A549 (cell line): ENCODE results near the gene DRGX. TPM values are rescaled to one million over a fixed set of nuclear protein-coding genes. Genes with fewer than 3 reads are reported as not detected.

Experiments used
- ATAC-seq, 2 experiments: fragments of 200-7000 bp in 1 of 2; fragments of >200 bp in 1 of 2; cut with Nextera tagmentation in 1 of 2; cut with Tn5 transposase in 1 of 2; 3 replicates each; pipeline versions ENCODE4 v1.8.0 to v1.9.1; 2018 to 2020; ENCODE audit warnings: mild to moderate bottlenecking in 1 of 2, moderate library complexity in 1 of 2
- CTCF ChIA-PET: fragments of 300-600 bp; sonication (Branson Sonifier 250); formaldehyde crosslinking; extraction: SDS; loops from one replicate; lab custom pipeline; 2021; ENCODE audit warnings: antibody characterized with exemption, inconsistent platforms; lab: Yijun Ruan, JAX
- POLR2A ChIA-PET: fragments of 350-600 bp; formaldehyde crosslinking; extraction: SDS; loops from one replicate; lab custom pipeline; 2021; ENCODE audit warnings: antibody characterized with exemption, inconsistent platforms; lab: Yijun Ruan, JAX
- DNase-seq, 2 experiments: peaks; one replicate each; pipeline versions ENCODE4 v3.0.0 to v3.0.0-alpha.2; 2011 to 2016; ENCODE audit warnings: low read depth in 1 of 2, low spot score in 1 of 2
- FAIRE-seq: peaks from 2 replicates; lab custom pipeline; 2011; peaks lifted over from hg19 to GRCh38; lab: Jason Lieb, UNC
- H3K27ac ChIP-seq, 2 experiments: fragments of >200 bp; sonication (Bioruptor Twin); formaldehyde crosslinking; 3 replicates each; pipeline ENCODE4 v1.5.1; 2016 to 2017
- H3K4me1 ChIP-seq: fragments of >200 bp; sonication (Bioruptor Twin); formaldehyde crosslinking; 3 replicates; pipeline ENCODE4 v1.6.1; 2016
- H3K4me2 ChIP-seq: fragments of >200 bp; sonication (Bioruptor Twin); formaldehyde crosslinking; 3 replicates; pipeline ENCODE4 v1.6.1; 2016
- H3K4me3 ChIP-seq: fragments of >200 bp; sonication (Bioruptor Twin); formaldehyde crosslinking; 3 replicates; pipeline ENCODE4 v1.5.1; 2016
- H3K9me3 ChIP-seq: fragments of >200 bp; sonication (Bioruptor Twin); formaldehyde crosslinking; 3 replicates; pipeline ENCODE4 v1.6.1; 2016
- BHLHE40 ChIP-seq: IDR thresholded peaks from 2 replicates; pipeline ENCODE4 v1.6.1; 2012; ENCODE audit warnings: low read depth, low read length, inconsistent platforms
- CBX2 ChIP-seq: fragments of 200-600 bp; sonication (generic); IDR thresholded peaks from 2 replicates; pipeline ENCODE4 v1.6.1; 2016; ENCODE audit warnings: low read depth, mild to moderate bottlenecking, borderline replicate concordance
- EP300 ChIP-seq, 2 experiments: fragments of >200 bp; sonication (Bioruptor Twin); formaldehyde crosslinking; IDR thresholded peaks; 2 replicates in 1 of 2; 3 replicates in 1 of 2; pipeline ENCODE4 v1.6.1; 2016 to 2017
- JUN ChIP-seq, 2 experiments: fragments of >200 bp; sonication (Bioruptor Twin); formaldehyde crosslinking; IDR thresholded peaks; 2 replicates in 1 of 2; 3 replicates in 1 of 2; pipeline ENCODE4 v1.6.1; 2016 to 2017
- JUNB ChIP-seq: fragments of >200 bp; sonication (Bioruptor Twin); formaldehyde crosslinking; IDR thresholded peaks from 2 replicates; pipeline ENCODE4 v1.6.1; 2016
- KDM1A ChIP-seq: fragments of 200-600 bp; sonication (generic); IDR thresholded peaks from 2 replicates; pipeline ENCODE4 v1.6.1; 2016; ENCODE audit warnings: low read depth, mild to moderate bottlenecking
- NR3C1 ChIP-seq: fragments of >200 bp; sonication (Bioruptor Twin); formaldehyde crosslinking; IDR thresholded peaks from 3 replicates; pipeline ENCODE4 v1.6.1; 2017
- RAD21 ChIP-seq, 2 experiments: fragments of >200 bp in 1 of 2; sonication (Bioruptor Twin) in 1 of 2; formaldehyde crosslinking in 1 of 2; IDR thresholded peaks in 1 of 2; conservative IDR thresholded peaks in 1 of 2; 2 replicates in 1 of 2; 3 replicates in 1 of 2; pipeline ENCODE4 v1.6.1; 2012 to 2018; ENCODE audit warnings: inconsistent platforms in 1 of 2
- RNF2 ChIP-seq: fragments of 200-600 bp; sonication (generic); IDR thresholded peaks from 2 replicates; pipeline ENCODE4 v1.6.1; 2016; ENCODE audit warnings: low read depth, mild to moderate bottlenecking, antibody characterized with exemption, moderate library complexity, borderline replicate concordance
- SMC3 ChIP-seq: fragments of >200 bp; sonication (Bioruptor Twin); formaldehyde crosslinking; IDR thresholded peaks from 3 replicates; pipeline ENCODE4 v1.6.1; 2018; ENCODE audit warnings: inconsistent platforms
- TFCP2L1 ChIP-seq: fragments of 250-450 bp; sonication (Bioruptor Pico); IDR thresholded peaks from 2 replicates; pipeline ENCODE4 v1.5.0; 2021; ENCODE audit warnings: mild to moderate bottlenecking
- ZC3H11A ChIP-seq: fragments of 450-650 bp; IDR thresholded peaks from 2 replicates; pipeline ENCODE4 v1.6.1; 2014; ENCODE audit warnings: antibody characterized with exemption, mild to moderate bottlenecking
- ZFP36 ChIP-seq: fragments of 450-650 bp; IDR thresholded peaks from 2 replicates; pipeline ENCODE4 v1.6.1; 2014; ENCODE audit warnings: borderline replicate concordance; ENCODE audit not compliant: partially characterized antibody
- WGBS: methylation state at CpG from one replicate; pipeline ENCODE4 v1.1.6; 2017; ENCODE audit errors: missing lambda C conversion rate; 5-methylcytosine and 5-hydroxymethylcytosine counted together
- polyA plus RNA-seq, 4 experiments: library from polyadenylated mRNA; depleted of rRNA in 3 of 4; stranded (reverse); fragments of >200 nt; fragmentation: RNase III in 1 of 4; extraction: RNeasy Plus Mini Kit Qiagen cat#74134 plus additional on column Dnase treatment in 1 of 4; gene quantifications; 2 replicates in 3 of 4; 3 replicates in 1 of 4; pipeline ENCODE4 v1.2.3, GENCODE V29; 2011 to 2017
- TF ChIP-seq, protein P1 (sequence below): fragments of 250-450 bp; sonication (Bioruptor Pico); IDR thresholded peaks from 2 replicates; pipeline ENCODE4 v1.5.0; 2021; ENCODE audit warnings: mild to moderate bottlenecking, moderate library complexity, borderline replicate concordance
- TF ChIP-seq, protein P2 (sequence below): fragments of 200-600 bp; sonication (generic); IDR thresholded peaks from 2 replicates; pipeline ENCODE4 v1.6.1; 2016; ENCODE audit warnings: antibody characterized with exemption, mild to moderate bottlenecking, moderate library complexity
- TF ChIP-seq, protein P3 (sequence below): fragments of >200 bp; sonication (Bioruptor Twin); formaldehyde crosslinking; IDR thresholded peaks from 2 replicates; pipeline ENCODE4 v1.6.1; 2016
- TF ChIP-seq, protein P4 (sequence below): IDR thresholded peaks from 2 replicates; pipeline ENCODE4 v1.6.1; 2012
- TF ChIP-seq, protein P5 (sequence below): fragments of >200 bp; sonication (Bioruptor Twin); formaldehyde crosslinking; IDR thresholded peaks from 3 replicates; pipeline ENCODE4 v1.5.1; 2016

Gene DRGX
- polyA plus RNA-seq, 2 of the 4 experiments (the other 2 are of a cell fraction) = not detected

DNA sequence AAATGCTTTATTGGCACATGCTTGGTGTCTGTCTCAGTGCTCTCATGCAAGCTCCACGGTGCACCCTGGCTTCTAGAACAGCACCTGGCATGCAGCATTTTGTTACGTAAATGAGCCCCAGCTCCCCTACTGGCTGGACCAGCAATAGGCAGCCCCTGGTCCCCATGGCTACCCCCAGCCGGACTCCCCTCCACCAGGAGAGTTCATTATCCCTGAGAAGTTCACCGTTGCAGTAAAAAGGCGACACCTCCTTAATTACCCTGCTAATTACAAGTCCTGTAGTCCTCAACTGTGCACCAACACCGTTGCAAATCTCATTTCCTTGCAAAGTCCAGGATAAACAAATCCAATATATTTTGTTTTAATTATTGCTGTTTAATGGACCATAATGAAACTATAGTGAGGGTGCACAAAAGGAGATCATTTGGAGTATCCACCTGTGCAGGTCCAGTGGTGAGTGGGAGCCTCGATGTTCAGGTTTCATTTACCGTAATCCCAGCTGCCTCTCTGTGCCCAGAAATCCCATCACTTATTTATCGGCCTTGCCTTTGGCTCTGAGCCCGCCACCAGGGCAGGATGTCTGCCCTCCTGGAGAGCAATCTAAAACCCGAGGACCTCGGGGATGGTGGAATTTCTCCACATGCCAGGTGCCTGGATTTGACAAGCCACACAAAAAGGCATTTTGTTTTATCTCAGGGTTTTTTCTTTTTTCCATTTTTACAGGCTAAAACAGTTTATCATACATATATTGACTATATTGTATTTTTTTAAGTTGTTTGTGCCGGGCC lies 12.8 kb upstream of the DRGX start:
- Histone ChIP-seq H3K4me2 (no peak overlapping the region), H3K4me1 (no peaks in the 10 kb centered on the region), H3K9me3 (no peaks in the 10 kb centered on the region), H3K4me3 (no peak overlapping the region), H3K27ac (no peak overlapping the region)
- TF ChIP-seq, protein P1, sequence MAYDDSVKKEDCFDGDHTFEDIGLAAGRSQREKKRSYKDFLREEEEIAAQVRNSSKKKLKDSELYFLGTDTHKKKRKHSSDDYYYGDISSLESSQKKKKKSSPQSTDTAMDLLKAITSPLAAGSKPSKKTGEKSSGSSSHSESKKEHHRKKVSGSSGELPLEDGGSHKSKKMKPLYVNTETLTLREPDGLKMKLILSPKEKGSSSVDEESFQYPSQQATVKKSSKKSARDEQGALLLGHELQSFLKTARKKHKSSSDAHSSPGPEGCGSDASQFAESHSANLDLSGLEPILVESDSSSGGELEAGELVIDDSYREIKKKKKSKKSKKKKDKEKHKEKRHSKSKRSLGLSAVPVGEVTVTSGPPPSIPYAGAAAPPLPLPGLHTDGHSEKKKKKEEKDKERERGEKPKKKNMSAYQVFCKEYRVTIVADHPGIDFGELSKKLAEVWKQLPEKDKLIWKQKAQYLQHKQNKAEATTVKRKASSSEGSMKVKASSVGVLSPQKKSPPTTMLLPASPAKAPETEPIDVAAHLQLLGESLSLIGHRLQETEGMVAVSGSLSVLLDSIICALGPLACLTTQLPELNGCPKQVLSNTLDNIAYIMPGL = no peak
- no peak for TF ChIP-seq RNF2
- TF ChIP-seq, protein P2, sequence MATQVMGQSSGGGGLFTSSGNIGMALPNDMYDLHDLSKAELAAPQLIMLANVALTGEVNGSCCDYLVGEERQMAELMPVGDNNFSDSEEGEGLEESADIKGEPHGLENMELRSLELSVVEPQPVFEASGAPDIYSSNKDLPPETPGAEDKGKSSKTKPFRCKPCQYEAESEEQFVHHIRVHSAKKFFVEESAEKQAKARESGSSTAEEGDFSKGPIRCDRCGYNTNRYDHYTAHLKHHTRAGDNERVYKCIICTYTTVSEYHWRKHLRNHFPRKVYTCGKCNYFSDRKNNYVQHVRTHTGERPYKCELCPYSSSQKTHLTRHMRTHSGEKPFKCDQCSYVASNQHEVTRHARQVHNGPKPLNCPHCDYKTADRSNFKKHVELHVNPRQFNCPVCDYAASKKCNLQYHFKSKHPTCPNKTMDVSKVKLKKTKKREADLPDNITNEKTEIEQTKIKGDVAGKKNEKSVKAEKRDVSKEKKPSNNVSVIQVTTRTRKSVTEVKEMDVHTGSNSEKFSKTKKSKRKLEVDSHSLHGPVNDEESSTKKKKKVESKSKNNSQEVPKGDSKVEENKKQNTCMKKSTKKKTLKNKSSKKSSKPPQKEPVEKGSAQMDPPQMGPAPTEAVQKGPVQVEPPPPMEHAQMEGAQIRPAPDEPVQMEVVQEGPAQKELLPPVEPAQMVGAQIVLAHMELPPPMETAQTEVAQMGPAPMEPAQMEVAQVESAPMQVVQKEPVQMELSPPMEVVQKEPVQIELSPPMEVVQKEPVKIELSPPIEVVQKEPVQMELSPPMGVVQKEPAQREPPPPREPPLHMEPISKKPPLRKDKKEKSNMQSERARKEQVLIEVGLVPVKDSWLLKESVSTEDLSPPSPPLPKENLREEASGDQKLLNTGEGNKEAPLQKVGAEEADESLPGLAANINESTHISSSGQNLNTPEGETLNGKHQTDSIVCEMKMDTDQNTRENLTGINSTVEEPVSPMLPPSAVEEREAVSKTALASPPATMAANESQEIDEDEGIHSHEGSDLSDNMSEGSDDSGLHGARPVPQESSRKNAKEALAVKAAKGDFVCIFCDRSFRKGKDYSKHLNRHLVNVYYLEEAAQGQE = no peak
- no peak for TF ChIP-seq NR3C1
- TF ChIP-seq KDM1A = no peak
- TF ChIP-seq JUN (IDR thresholded peaks at IDR 0.05) = no peak
- TF ChIP-seq, protein P3, sequence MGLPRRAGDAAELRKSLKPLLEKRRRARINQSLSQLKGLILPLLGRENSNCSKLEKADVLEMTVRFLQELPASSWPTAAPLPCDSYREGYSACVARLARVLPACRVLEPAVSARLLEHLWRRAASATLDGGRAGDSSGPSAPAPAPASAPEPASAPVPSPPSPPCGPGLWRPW = no peak
- no peak for TF ChIP-seq ZFP36
- no peak for TF ChIP-seq CBX2
- TF ChIP-seq, protein P4, sequence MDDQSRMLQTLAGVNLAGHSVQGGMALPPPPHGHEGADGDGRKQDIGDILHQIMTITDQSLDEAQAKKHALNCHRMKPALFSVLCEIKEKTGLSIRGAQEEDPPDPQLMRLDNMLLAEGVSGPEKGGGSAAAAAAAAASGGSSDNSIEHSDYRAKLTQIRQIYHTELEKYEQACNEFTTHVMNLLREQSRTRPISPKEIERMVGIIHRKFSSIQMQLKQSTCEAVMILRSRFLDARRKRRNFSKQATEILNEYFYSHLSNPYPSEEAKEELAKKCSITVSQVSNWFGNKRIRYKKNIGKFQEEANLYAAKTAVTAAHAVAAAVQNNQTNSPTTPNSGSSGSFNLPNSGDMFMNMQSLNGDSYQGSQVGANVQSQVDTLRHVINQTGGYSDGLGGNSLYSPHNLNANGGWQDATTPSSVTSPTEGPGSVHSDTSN = no peak
- ChIA-PET CTCF (interaction anchor here (0.8 to 10.0 kb wide), 20 partner anchors 9 to 790 kb away, joined by 3 to 154 read pairs (median 5); no protein-coding TSS in a partner anchor), POLR2A (no interaction called here)
- 15% methylated on average over 13 of the region's 13 CpGs for WGBS
- DNase-seq (no peak), ATAC-seq (peak in 1 of 2 experiments; percentile 67; a peak in 3 of 6 replicates), FAIRE-seq (no peak)

DNA sequence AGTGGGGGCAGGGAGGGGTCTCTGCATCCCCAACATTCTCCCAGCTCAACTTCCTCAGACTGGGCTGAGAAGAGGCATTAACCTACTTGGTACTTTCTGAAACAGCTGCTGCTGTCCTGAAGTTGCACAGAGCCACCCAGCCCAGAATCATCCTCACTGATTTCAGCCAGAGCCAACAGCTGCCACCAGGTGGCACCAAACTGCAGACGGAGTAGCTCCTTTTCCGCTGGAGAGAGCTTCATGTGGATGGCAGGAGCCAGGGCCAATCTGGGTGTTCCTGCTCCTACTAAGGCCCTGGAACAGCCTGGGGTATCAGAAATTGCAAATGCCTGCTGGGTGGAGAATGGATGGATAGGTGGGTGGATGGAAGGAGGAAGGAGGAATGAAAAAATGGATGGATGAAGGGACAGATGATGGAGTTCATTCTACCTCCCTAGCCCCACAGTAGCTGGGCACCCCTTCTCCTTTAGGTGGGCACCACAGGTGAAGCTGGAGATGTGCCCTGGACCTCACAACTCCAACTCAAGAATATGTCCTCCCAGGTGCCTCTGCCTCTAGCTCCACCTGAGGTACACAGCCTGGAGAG lies 11.8 kb upstream of the DRGX start:
- ChIA-PET CTCF (interaction anchor here (0.6 to 10.0 kb wide), 40 partner anchors 8 to 799 kb away, joined by 3 to 154 read pairs (median 4); no protein-coding TSS in a partner anchor), POLR2A (interaction anchor here (1.0 kb wide), 1 partner anchor 111 kb away, joined by 5 read pairs; no protein-coding TSS in a partner anchor)
- TF ChIP-seq RAD21 (conservative IDR thresholded peaks at IDR 0.05 in 1 of 2, IDR thresholded peaks at IDR 0.05 in 1 of 2) (peak; percentile 68 to 75), ZC3H11A (no peak), BHLHE40 (no peak), TFCP2L1 (CRISPR knock-in tag) (no peak), JUNB (no peak), EP300 (IDR thresholded peaks at IDR 0.05) (no peak), SMC3 (peak; percentile 83), NR3C1 (no peak)
- TF ChIP-seq, protein P5, sequence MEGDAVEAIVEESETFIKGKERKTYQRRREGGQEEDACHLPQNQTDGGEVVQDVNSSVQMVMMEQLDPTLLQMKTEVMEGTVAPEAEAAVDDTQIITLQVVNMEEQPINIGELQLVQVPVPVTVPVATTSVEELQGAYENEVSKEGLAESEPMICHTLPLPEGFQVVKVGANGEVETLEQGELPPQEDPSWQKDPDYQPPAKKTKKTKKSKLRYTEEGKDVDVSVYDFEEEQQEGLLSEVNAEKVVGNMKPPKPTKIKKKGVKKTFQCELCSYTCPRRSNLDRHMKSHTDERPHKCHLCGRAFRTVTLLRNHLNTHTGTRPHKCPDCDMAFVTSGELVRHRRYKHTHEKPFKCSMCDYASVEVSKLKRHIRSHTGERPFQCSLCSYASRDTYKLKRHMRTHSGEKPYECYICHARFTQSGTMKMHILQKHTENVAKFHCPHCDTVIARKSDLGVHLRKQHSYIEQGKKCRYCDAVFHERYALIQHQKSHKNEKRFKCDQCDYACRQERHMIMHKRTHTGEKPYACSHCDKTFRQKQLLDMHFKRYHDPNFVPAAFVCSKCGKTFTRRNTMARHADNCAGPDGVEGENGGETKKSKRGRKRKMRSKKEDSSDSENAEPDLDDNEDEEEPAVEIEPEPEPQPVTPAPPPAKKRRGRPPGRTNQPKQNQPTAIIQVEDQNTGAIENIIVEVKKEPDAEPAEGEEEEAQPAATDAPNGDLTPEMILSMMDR = peak; percentile 82
- H3K27ac ChIP-seq = no peak overlapping the region
- WGBS = 0% methylated on average over 1 of the region's 2 CpGs
- H3K9me3 ChIP-seq = no peaks in the 10 kb centered on the region
- no peak overlapping the region for H3K4me2 ChIP-seq
- H3K4me1 ChIP-seq = no peaks in the 10 kb centered on the region
- no peak overlapping the region for H3K4me3 ChIP-seq
- DNase-seq (peak; percentile 62 to 85), FAIRE-seq (peak; percentile 28), ATAC-seq (peak; percentile 90 to 97)
